Cardiac septum (tissue), 1 donor: ENCODE data around the gene RGL1. TPM values are rescaled to one million over a fixed set of nuclear protein-coding genes. Genes with fewer than 3 reads are reported as not detected.

Experiments
- DNase-seq: peaks from one replicate; pipeline ENCODE4 v3.0.0-alpha.2; 2020; ENCODE audit warnings: low spot score
- intact Hi-C: fragments of 100-400 bp; cut with DNase I; formaldehyde crosslinking; loops from one replicate; pipeline ENCODE4 v1.14.0; 2022
- total RNA-seq: library from RNA; stranded (reverse); fragmentation: NEBNext Ultra II Directional; extraction: Animal tissue kit (Norgen Biotek cat#: 25700); gene quantifications from one replicate; pipeline ENCODE4 v1.2.1, GENCODE V29; 2021
- donor health status: DM: no; HTN: no; CAD: no.

RGL1 gene
- total RNA-seq, 1 donor from 2014 or later, result 19.6 TPM

- intact Hi-C loops, result no loop called here
Measured at GRCh38 chr1:183816110-183816509, 11.2 kb downstream of the RGL1 start.

GRCh38 chr1:183817576-183818288 lies 12.8 kb downstream of the RGL1 start:
- intact Hi-C loops, result no loop called here
- DNase-seq, result no peak

More at GRCh38 chr1:183816110-183816509, 11.2 kb downstream of the RGL1 start:
- DNase-seq, result no peak

GRCh38 chr1:183819059-183819458 lies 14.1 kb downstream of the RGL1 start:
- intact Hi-C loops, result no loop called here

GRCh38 chr1:183821309-183821888 lies 16.5 kb downstream of the RGL1 start:
- no peak for DNase-seq
- intact Hi-C loops, result no loop called here

More at GRCh38 chr1:183819059-183819458, 14.1 kb downstream of the RGL1 start:
- no peak for DNase-seq

GRCh38 chr1:183821889-183822611 lies 17.1 kb downstream of the RGL1 start:
- no peak for DNase-seq
- intact Hi-C loops, result no loop called here

- intact Hi-C loops, result no loop called here
- no peak for DNase-seq
Measured at GRCh38 chr1:183824291-183824690, 19.4 kb downstream of the RGL1 start.

GRCh38 chr1:183827801-183828200 lies 22.9 kb downstream of the RGL1 start:
- intact Hi-C loops, result no loop called here
- DNase-seq, result no peak

- intact Hi-C loops, result no loop called here
Measured at GRCh38 chr1:183830389-183830788, 25.5 kb downstream of the RGL1 start.

GRCh38 chr1:183831311-183831710 lies 26.4 kb downstream of the RGL1 start:
- intact Hi-C loops, result no loop called here
- no peak for DNase-seq

More at GRCh38 chr1:183830389-183830788, 25.5 kb downstream of the RGL1 start:
- no peak for DNase-seq

- no peak for DNase-seq
- intact Hi-C loops, result no loop called here
Measured at GRCh38 chr1:183832459-183832858, 27.5 kb downstream of the RGL1 start.

GRCh38 chr1:183834568-183834967 lies 29.6 kb downstream of the RGL1 start:
- intact Hi-C loops, result no loop called here
- no peak for DNase-seq

GRCh38 chr1:183836598-183836997 lies 31.7 kb downstream of the RGL1 start:
- intact Hi-C loops, result no loop called here
- no peak for DNase-seq

- no peak for DNase-seq
- intact Hi-C loops, result no loop called here
Measured at GRCh38 chr1:183837062-183837461, 32.1 kb downstream of the RGL1 start.

GRCh38 chr1:183838221-183838620 lies 33.3 kb downstream of the RGL1 start:
- intact Hi-C loops, result no loop called here
- no peak for DNase-seq

- intact Hi-C loops, result loop anchor here (5.0 kb wide), 1 partner anchor 37 kb away; no protein-coding TSS in a partner anchor
- no peak for DNase-seq
Measured at GRCh38 chr1:183840140-183840539, 35.2 kb downstream of the RGL1 start.

GRCh38 chr1:183841550-183841949 lies 36.6 kb downstream of the RGL1 start:
- intact Hi-C loops, result loop anchor here (5.0 kb wide), 1 partner anchor 36 kb away; no protein-coding TSS in a partner anchor
- no peak for DNase-seq

GRCh38 chr1:183841950-183842794 lies 37.3 kb downstream of the RGL1 start:
- intact Hi-C loops, result loop anchor here (5.0 kb wide), 1 partner anchor 35 kb away; no protein-coding TSS in a partner anchor
- no peak for DNase-seq

GRCh38 chr1:183842795-183843144 lies 37.9 kb downstream of the RGL1 start:
- intact Hi-C loops, result loop anchor here (5.0 kb wide), 1 partner anchor 35 kb away; no protein-coding TSS in a partner anchor

GRCh38 chr1:183844806-183845205 lies 39.9 kb downstream of the RGL1 start:
- DNase-seq, result no peak
- intact Hi-C loops, result loop anchor here (5.0 kb wide), 1 partner anchor 32 kb away; no protein-coding TSS in a partner anchor

More at GRCh38 chr1:183842795-183843144, 37.9 kb downstream of the RGL1 start:
- DNase-seq, result no peak
